HEK293 (cell line): ENCODE results near the gene WWC1.

Source experiments
- CTCF ChIA-PET: fragments of 350-600 bp; formaldehyde crosslinking; extraction: SDS; loops from one replicate; lab custom pipeline; 2021; ENCODE audit warnings: antibody characterized with exemption; lab: Yijun Ruan, JAX
- POLR2A ChIA-PET: fragments of 300-600 bp; formaldehyde crosslinking; extraction: SDS; loops from one replicate; lab custom pipeline; 2020; ENCODE audit warnings: antibody characterized with exemption, inconsistent platforms; lab: Yijun Ruan, JAX
- H3K27ac ChIP-seq: fragments of 200-500 bp; sonication (Bioruptor generic); 2 replicates; pipeline ENCODE4 v1.5.1; 2014; ENCODE audit warnings: low read depth, low read length, control low read depth, inconsistent platforms; ENCODE audit errors: extremely low read depth
- H3K36me3 ChIP-seq, 2 experiments: fragments of 200-500 bp in 1 of 2; sonication (Bioruptor generic) in 1 of 2; 1 replicate in 1 of 2; 2 replicates in 1 of 2; pipeline ENCODE4 v1.5.1; 2014 to 2017; ENCODE audit warnings: inconsistent platforms in 2 of 2, low read length in 2 of 2; ENCODE audit not compliant: control insufficient read depth in 2 of 2, insufficient read depth in 1 of 2
- H3K4me1 ChIP-seq: fragments of 200-500 bp; sonication (Bioruptor generic); 2 replicates; pipeline ENCODE4 v1.5.1; 2014; ENCODE audit warnings: mild to moderate bottlenecking, low read length, inconsistent platforms; ENCODE audit not compliant: control insufficient read depth, insufficient read depth
- H3K4me3 ChIP-seq: 2 replicates; pipeline ENCODE4 v1.5.1; 2011; ENCODE audit warnings: low read depth, mild to moderate bottlenecking, control low read depth, low read length, moderate library complexity
- H3K9me3 ChIP-seq: fragments of 200-500 bp; sonication (Bioruptor generic); 2 replicates; pipeline ENCODE4 v1.5.1; 2014; ENCODE audit warnings: low read depth, low read length, inconsistent platforms; ENCODE audit not compliant: control insufficient read depth, insufficient read depth
- GLIS1 ChIP-seq: fragments of 450-650 bp; formaldehyde crosslinking; IDR thresholded peaks from 2 replicates; pipeline ENCODE4 v1.5.1; 2016; ENCODE audit warnings: missing biosample characterization, missing genetic modification characterization
- KLF9 ChIP-seq: fragments of 450-650 bp; formaldehyde crosslinking; IDR thresholded peaks from 2 replicates; pipeline ENCODE4 v1.5.1; 2016; ENCODE audit warnings: missing biosample characterization, missing genetic modification characterization, low read depth
- OVOL3 ChIP-seq: fragments of 450-650 bp; formaldehyde crosslinking; IDR thresholded peaks from 2 replicates; pipeline ENCODE4 v1.5.1; 2016; ENCODE audit warnings: missing biosample characterization, missing genetic modification characterization
- PATZ1 ChIP-seq: fragments of 450-650 bp; formaldehyde crosslinking; IDR thresholded peaks from 2 replicates; pipeline ENCODE4 v1.5.1; 2016; ENCODE audit warnings: missing biosample characterization, missing genetic modification characterization
- REST ChIP-seq: fragments of 450-650 bp; formaldehyde crosslinking; IDR thresholded peaks from 2 replicates; pipeline ENCODE4 v1.5.1; 2016; ENCODE audit warnings: missing biosample characterization, missing genetic modification characterization
- SCRT1 ChIP-seq: fragments of 450-650 bp; formaldehyde crosslinking; IDR thresholded peaks from 2 replicates; pipeline ENCODE4 v1.5.1; 2016; ENCODE audit warnings: missing biosample characterization, missing genetic modification characterization, borderline replicate concordance
- SP2 ChIP-seq: fragments of 450-650 bp; formaldehyde crosslinking; IDR thresholded peaks from 2 replicates; pipeline ENCODE4 v1.5.1; 2016; ENCODE audit warnings: missing biosample characterization, missing genetic modification characterization
- SP3 ChIP-seq: fragments of 450-650 bp; formaldehyde crosslinking; IDR thresholded peaks from 2 replicates; pipeline ENCODE4 v1.5.1; 2016; ENCODE audit warnings: missing biosample characterization, missing genetic modification characterization
- ZBTB20 ChIP-seq: fragments of 450-650 bp; formaldehyde crosslinking; IDR thresholded peaks from 2 replicates; pipeline ENCODE4 v1.5.1; 2016; ENCODE audit warnings: missing biosample characterization, missing genetic modification characterization
- ZBTB8A ChIP-seq: fragments of 450-650 bp; formaldehyde crosslinking; IDR thresholded peaks from 2 replicates; pipeline ENCODE4 v1.5.1; 2016; ENCODE audit warnings: missing biosample characterization, missing genetic modification characterization
- ZEB2 ChIP-seq: fragments of 450-650 bp; formaldehyde crosslinking; IDR thresholded peaks from 2 replicates; pipeline ENCODE4 v1.5.1; 2016; ENCODE audit warnings: missing biosample characterization, missing genetic modification characterization
- ZFHX2 ChIP-seq: fragments of 450-650 bp; formaldehyde crosslinking; conservative IDR thresholded peaks from 2 replicates; pipeline ENCODE4 v1.5.1; 2016; ENCODE audit warnings: missing biosample characterization, missing genetic modification characterization
- ZNF138 ChIP-seq: fragments of 450-650 bp; formaldehyde crosslinking; IDR thresholded peaks from 2 replicates; pipeline ENCODE4 v1.5.1; 2016; ENCODE audit warnings: missing biosample characterization, missing genetic modification characterization, borderline replicate concordance
- ZNF174 ChIP-seq: fragments of 450-650 bp; formaldehyde crosslinking; IDR thresholded peaks from 2 replicates; pipeline ENCODE4 v1.5.0; 2017; ENCODE audit warnings: missing biosample characterization, mild to moderate bottlenecking, missing genetic modification characterization
- ZNF292 ChIP-seq: fragments of 450-650 bp; formaldehyde crosslinking; IDR thresholded peaks from 2 replicates; pipeline ENCODE4 v1.5.1; 2016; ENCODE audit warnings: low read depth, missing biosample characterization, missing genetic modification characterization, borderline replicate concordance
- ZNF341 ChIP-seq: fragments of 450-650 bp; formaldehyde crosslinking; IDR thresholded peaks from 2 replicates; pipeline ENCODE4; 2016; ENCODE audit warnings: low read depth, missing biosample characterization, missing genetic modification characterization
- ZNF398 ChIP-seq: fragments of 450-650 bp; formaldehyde crosslinking; IDR thresholded peaks from 2 replicates; pipeline ENCODE4 v1.5.1; 2017; ENCODE audit warnings: missing biosample characterization, missing genetic modification characterization
- ZNF501 ChIP-seq: fragments of 450-650 bp; formaldehyde crosslinking; IDR thresholded peaks from 2 replicates; pipeline ENCODE4 v1.5.1; 2016; ENCODE audit warnings: missing biosample characterization, missing genetic modification characterization
- ZNF561 ChIP-seq: fragments of 450-650 bp; IDR thresholded peaks from 2 replicates; pipeline ENCODE4 v1.5.1; 2018; ENCODE audit warnings: missing biosample characterization, missing genetic modification characterization, borderline replicate concordance
- ZNF660 ChIP-seq: fragments of 450-650 bp; IDR thresholded peaks from 2 replicates; pipeline ENCODE4 v1.5.1; 2018; ENCODE audit warnings: missing biosample characterization, mild to moderate bottlenecking, missing genetic modification characterization
- ZNF843 ChIP-seq: fragments of 450-650 bp; formaldehyde crosslinking; IDR thresholded peaks from 2 replicates; pipeline ENCODE4 v1.5.1; 2016; ENCODE audit warnings: missing biosample characterization, missing genetic modification characterization
- ZSCAN30 ChIP-seq: fragments of 450-650 bp; IDR thresholded peaks from 2 replicates; pipeline ENCODE4 v1.5.1; 2018; ENCODE audit warnings: missing biosample characterization, mild to moderate bottlenecking, missing genetic modification characterization, moderate library complexity
- ZXDB ChIP-seq: fragments of 450-650 bp; formaldehyde crosslinking; IDR thresholded peaks from 2 replicates; pipeline ENCODE4 v1.5.1; 2016; ENCODE audit warnings: missing biosample characterization, missing genetic modification characterization
- TF ChIP-seq, protein P1 (sequence below): fragments of 450-650 bp; formaldehyde crosslinking; IDR thresholded peaks from 2 replicates; pipeline ENCODE4 v1.5.1; 2016; ENCODE audit warnings: missing biosample characterization, missing genetic modification characterization
- TF ChIP-seq, protein P2 (sequence below): fragments of 450-650 bp; formaldehyde crosslinking; IDR thresholded peaks from 2 replicates; pipeline ENCODE4 v1.5.1; 2016; ENCODE audit warnings: missing biosample characterization, missing genetic modification characterization

WWC1 gene

DNA sequence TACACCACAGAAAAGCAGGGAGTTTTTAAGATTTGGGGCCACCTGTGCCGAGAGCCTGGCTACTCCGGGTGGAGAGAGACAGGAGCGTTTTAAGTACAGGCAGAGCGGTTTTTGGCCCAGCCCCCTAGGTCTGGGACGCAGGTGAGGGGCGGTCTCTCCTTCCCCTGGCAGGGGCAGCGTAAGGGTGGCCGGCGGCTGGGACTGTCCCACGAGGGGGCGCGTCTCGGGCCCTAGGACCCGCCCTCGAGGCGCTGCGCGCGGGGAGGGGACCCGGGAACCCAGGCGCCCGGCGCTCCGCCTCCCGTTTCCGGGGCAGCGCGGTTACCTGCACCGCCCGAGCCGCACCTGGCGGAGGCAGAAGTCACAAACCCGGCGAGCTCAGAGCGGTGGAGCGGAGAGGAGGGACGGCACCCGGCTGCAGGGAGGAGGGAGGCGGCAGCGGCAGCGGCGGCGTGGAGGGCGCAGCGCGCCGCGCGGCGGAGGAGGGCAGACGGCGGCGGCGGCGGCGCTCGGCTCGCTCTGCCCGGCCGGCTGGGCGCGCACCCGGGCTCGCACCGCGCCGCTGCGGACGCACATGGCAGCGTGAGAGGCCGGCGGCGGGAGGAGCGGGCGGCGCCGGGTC, at the start of gene WWC1:
TSS of gene WWC1 (plus strand) at position 304 of the 622 bp plus-strand sequence. CDS start 508 bp downstream, outside the sequence.
- no peaks in the 10 kb centered on the region for H3K9me3 ChIP-seq
- ChIA-PET CTCF (interaction anchor here (0.5 to 1.4 kb wide), 4 partner anchors 13 to 25 kb away, joined by 3 to 5 read pairs (median 4); no protein-coding TSS in a partner anchor), POLR2A (interaction anchor here (1.0 to 2.7 kb wide), 5 partner anchors 15 to 288 kb away, joined by 3 to 15 read pairs (median 6); partner anchors contain the start of gene PANK3)
- H3K27ac ChIP-seq: peak within 1 kb of the TSS; percentile 64; the same call in 1 of the 2 replicates
- peaks cover 3% of the 10 kb centered on the region; the same call in 1 of the 2 replicates for H3K4me1 ChIP-seq
- H3K4me3 ChIP-seq: peak within 1 kb of the TSS; percentile 66
- no peaks in the 10 kb centered on the region for H3K36me3 ChIP-seq
- TF ChIP-seq ZNF138 (tag by site-specific recombination) (no peak), ZNF174 (tag by site-specific recombination) (no peak), SP2 (peak; percentile 87), KLF9 (tag by site-specific recombination) (peak; percentile 76), ZNF561 (tag by site-specific recombination) (peak; percentile 65; the same call in 1 of the 2 replicates), ZBTB20 (tag by site-specific recombination) (peak; percentile 81), ZSCAN30 (tag by site-specific recombination) (no peak), ZNF660 (tag by site-specific recombination) (peak; percentile 12; the same call in 1 of the 2 replicates), ZXDB (tag by site-specific recombination) (peak; percentile 38; the same call in 1 of the 2 replicates), ZNF292 (no peak), GLIS1 (tag by site-specific recombination) (peak; percentile 13; the same call in 1 of the 2 replicates), ZNF501 (tag by site-specific recombination) (0 out of 2 replicates have a peak, but pooled peaks have one; percentile 40), ZNF341 (tag by site-specific recombination) (peak; percentile 41; the same call in 1 of the 2 replicates), ZNF398 (tag by site-specific recombination) (0 out of 2 replicates have a peak, but pooled peaks have one; percentile 9), ZBTB8A (tag by site-specific recombination) (peak; percentile 57; the same call in 1 of the 2 replicates), REST (tag by site-specific recombination) (no peak), SP3 (tag by site-specific recombination) (peak; percentile 79), PATZ1 (peak; percentile 80), OVOL3 (tag by site-specific recombination) (no peak), SCRT1 (tag by site-specific recombination) (no peak), ZNF843 (tag by site-specific recombination) (no peak), ZFHX2 (tag by site-specific recombination) (peak; percentile 25; the same call in 1 of the 2 replicates), ZEB2 (tag by site-specific recombination) (peak; percentile 53; the same call in 1 of the 2 replicates)
- TF ChIP-seq, protein P1, sequence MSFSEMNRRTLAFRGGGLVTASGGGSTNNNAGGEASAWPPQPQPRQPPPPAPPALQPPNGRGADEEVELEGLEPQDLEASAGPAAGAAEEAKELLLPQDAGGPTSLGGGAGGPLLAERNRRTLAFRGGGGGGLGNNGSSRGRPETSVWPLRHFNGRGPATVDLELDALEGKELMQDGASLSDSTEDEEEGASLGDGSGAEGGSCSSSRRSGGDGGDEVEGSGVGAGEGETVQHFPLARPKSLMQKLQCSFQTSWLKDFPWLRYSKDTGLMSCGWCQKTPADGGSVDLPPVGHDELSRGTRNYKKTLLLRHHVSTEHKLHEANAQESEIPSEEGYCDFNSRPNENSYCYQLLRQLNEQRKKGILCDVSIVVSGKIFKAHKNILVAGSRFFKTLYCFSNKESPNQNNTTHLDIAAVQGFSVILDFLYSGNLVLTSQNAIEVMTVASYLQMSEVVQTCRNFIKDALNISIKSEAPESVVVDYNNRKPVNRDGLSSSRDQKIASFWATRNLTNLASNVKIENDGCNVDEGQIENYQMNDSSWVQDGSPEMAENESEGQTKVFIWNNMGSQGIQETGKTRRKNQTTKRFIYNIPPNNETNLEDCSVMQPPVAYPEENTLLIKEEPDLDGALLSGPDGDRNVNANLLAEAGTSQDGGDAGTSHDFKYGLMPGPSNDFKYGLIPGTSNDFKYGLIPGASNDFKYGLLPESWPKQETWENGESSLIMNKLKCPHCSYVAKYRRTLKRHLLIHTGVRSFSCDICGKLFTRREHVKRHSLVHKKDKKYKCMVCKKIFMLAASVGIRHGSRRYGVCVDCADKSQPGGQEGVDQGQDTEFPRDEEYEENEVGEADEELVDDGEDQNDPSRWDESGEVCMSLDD (tag by site-specific recombination): no peak
- TF ChIP-seq, protein P2, sequence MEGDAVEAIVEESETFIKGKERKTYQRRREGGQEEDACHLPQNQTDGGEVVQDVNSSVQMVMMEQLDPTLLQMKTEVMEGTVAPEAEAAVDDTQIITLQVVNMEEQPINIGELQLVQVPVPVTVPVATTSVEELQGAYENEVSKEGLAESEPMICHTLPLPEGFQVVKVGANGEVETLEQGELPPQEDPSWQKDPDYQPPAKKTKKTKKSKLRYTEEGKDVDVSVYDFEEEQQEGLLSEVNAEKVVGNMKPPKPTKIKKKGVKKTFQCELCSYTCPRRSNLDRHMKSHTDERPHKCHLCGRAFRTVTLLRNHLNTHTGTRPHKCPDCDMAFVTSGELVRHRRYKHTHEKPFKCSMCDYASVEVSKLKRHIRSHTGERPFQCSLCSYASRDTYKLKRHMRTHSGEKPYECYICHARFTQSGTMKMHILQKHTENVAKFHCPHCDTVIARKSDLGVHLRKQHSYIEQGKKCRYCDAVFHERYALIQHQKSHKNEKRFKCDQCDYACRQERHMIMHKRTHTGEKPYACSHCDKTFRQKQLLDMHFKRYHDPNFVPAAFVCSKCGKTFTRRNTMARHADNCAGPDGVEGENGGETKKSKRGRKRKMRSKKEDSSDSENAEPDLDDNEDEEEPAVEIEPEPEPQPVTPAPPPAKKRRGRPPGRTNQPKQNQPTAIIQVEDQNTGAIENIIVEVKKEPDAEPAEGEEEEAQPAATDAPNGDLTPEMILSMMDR: peak; percentile 85
